Measurements from ENCODE around the gene IGFBP7.
A peak's percentile ranks its signal among the peaks of the same experiment; 100 is the strongest.

IGFBP7 gene

GRCh38 chr4:57102050-57102624 lies 8.0 kb downstream of the IGFBP7 start:
- no peak overlapping the region for H3K4me3 ChIP-seq (ENCODE audit: low read depth, low read length)
- H3K27ac ChIP-seq, result peak overlapping the region; percentile 8
- no peaks in the 10 kb centered on the region for H3K4me1 ChIP-seq
- no peaks in the 10 kb centered on the region for H3K27me3 ChIP-seq (ENCODE audit: control insufficient read depth, insufficient read depth, low read length)
- no peaks in the 10 kb centered on the region for H3K79me2 ChIP-seq
- H3K9ac ChIP-seq, result no peak overlapping the region
- H3K9me3 ChIP-seq (ENCODE audit: control insufficient read depth, low read length), result no peaks in the 10 kb centered on the region
- TF ChIP-seq CTCF (IDR thresholded peaks at IDR 0.05), result no peak
- no peak overlapping the region for H3K4me2 ChIP-seq (ENCODE audit: low read length)
- H3K36me3 ChIP-seq (ENCODE audit: control insufficient read depth, insufficient read depth, low read length), result no peaks in the 10 kb centered on the region
- H2AFZ ChIP-seq, result no peak overlapping the region

GRCh38 chr4:57100979-57101651 lies 9.1 kb downstream of the IGFBP7 start:
- H3K36me3 ChIP-seq (ENCODE audit: control insufficient read depth, insufficient read depth, low read length), result no peaks in the 10 kb centered on the region
- H3K27me3 ChIP-seq (ENCODE audit: control insufficient read depth, insufficient read depth, low read length), result no peaks in the 10 kb centered on the region
- no peak overlapping the region for H3K4me2 ChIP-seq (ENCODE audit: low read length)
- H3K9me3 ChIP-seq (ENCODE audit: control insufficient read depth, low read length), result no peaks in the 10 kb centered on the region
- no peak for TF ChIP-seq CTCF (IDR thresholded peaks at IDR 0.05)
- no peaks in the 10 kb centered on the region for H3K79me2 ChIP-seq
- peak overlapping the region; percentile 8 for H3K27ac ChIP-seq
- no peaks in the 10 kb centered on the region for H3K4me1 ChIP-seq
- H2AFZ ChIP-seq, result no peak overlapping the region
- H3K4me3 ChIP-seq (ENCODE audit: low read depth, low read length), result no peak overlapping the region
- no peak overlapping the region for H3K9ac ChIP-seq

GRCh38 chr4:57099363-57099762 lies 10.8 kb downstream of the IGFBP7 start:
- Histone ChIP-seq H3K27ac (no peak overlapping the region), H3K4me2 (ENCODE audit: low read length) (no peak overlapping the region), H3K4me3 (ENCODE audit: low read depth, low read length) (no peak overlapping the region), H3K4me1 (no peaks in the 10 kb centered on the region), H3K36me3 (ENCODE audit: control insufficient read depth, insufficient read depth, low read length) (no peaks in the 10 kb centered on the region), H2AFZ (no peak overlapping the region), H3K9ac (no peak overlapping the region), H3K9me3 (ENCODE audit: control insufficient read depth, low read length) (no peaks in the 10 kb centered on the region), H3K27me3 (ENCODE audit: control insufficient read depth, insufficient read depth, low read length) (no peaks in the 10 kb centered on the region), H3K79me2 (no peaks in the 10 kb centered on the region)
- no peak for TF ChIP-seq CTCF (IDR thresholded peaks at IDR 0.05)

GRCh38 chr4:57098941-57099340 lies 11.2 kb downstream of the IGFBP7 start:
- Histone ChIP-seq H3K79me2 (no peaks in the 10 kb centered on the region), H3K4me2 (ENCODE audit: low read length) (no peak overlapping the region), H3K4me3 (ENCODE audit: low read depth, low read length) (no peak overlapping the region), H3K9me3 (ENCODE audit: control insufficient read depth, low read length) (no peaks in the 10 kb centered on the region), H3K27me3 (ENCODE audit: control insufficient read depth, insufficient read depth, low read length) (no peaks in the 10 kb centered on the region), H3K9ac (no peak overlapping the region), H2AFZ (no peak overlapping the region), H3K27ac (no peak overlapping the region), H3K36me3 (ENCODE audit: control insufficient read depth, insufficient read depth, low read length) (no peaks in the 10 kb centered on the region), H3K4me1 (no peaks in the 10 kb centered on the region)
- no peak for TF ChIP-seq CTCF (IDR thresholded peaks at IDR 0.05)

- no peak overlapping the region for H2AFZ ChIP-seq
- no peak overlapping the region for H3K4me3 ChIP-seq (ENCODE audit: low read depth, low read length)
- H3K9me3 ChIP-seq (ENCODE audit: control insufficient read depth, low read length), result no peaks in the 10 kb centered on the region
- no peak overlapping the region for H3K27ac ChIP-seq
- H3K27me3 ChIP-seq (ENCODE audit: control insufficient read depth, insufficient read depth, low read length), result no peaks in the 10 kb centered on the region
- TF ChIP-seq CTCF (IDR thresholded peaks at IDR 0.05), result no peak
- H3K4me2 ChIP-seq (ENCODE audit: low read length), result no peak overlapping the region
- H3K36me3 ChIP-seq (ENCODE audit: control insufficient read depth, insufficient read depth, low read length), result no peaks in the 10 kb centered on the region
- no peaks in the 10 kb centered on the region for H3K4me1 ChIP-seq
- H3K9ac ChIP-seq, result no peak overlapping the region
- no peaks in the 10 kb centered on the region for H3K79me2 ChIP-seq
These were observed 11.8 kb downstream of the IGFBP7 start for GRCh38 chr4:57098415-57098814.
